ENCODE measurements around the gene KLLN. TPM values are rescaled to one million over a fixed set of nuclear protein-coding genes. Genes with fewer than 3 reads are reported as not detected.

Gene KLLN
- total and polyA plus RNA-seq, 9 of the 15 experiments (the other 6 are each of a cell fraction or from before 2014, with no cell fraction given) = 0.07 to 0.40 (median 0.25) TPM

DNA sequence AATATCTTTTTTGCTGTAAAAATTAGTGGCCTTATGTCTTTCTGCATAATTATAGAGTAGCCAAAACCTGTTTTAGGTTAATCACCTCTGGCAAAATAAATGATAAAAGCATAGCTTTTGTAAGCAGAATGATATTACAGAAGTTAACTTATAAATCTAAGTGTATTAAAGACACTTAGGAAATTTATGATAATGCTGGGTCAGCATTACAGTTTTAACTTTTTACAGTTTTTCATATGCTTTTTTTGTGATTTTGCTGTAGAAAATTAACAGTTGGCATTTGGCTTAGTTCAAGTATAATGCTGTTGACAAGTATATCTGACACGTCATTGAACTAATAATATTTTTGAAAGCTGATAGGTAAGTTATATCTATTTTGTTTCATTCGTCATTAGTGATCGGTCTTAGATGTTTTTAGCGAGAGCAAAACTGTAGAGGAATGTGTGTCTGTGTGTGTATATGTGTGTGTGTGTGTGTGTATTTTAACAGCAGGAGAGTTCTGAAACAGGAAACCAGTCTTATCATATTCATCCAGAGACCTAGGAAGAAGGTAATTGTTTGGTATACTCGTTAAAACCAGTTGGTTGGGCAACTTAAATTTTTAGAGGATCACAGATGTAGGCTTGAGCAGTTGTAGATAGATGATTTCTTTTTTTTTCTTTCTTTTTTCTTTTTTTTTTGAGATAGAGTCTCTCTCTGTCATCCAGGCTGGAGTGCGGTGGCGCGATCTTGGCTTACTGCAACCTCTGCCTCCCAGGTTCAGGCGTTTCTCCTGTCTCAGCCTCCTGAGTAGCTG, 15.5 kb upstream of the KLLN start (continued):
- TF ChIP-seq FOSL1 (tag; conservative IDR thresholded peaks at IDR 0.05) (no peak), POLR2A (conservative IDR thresholded peaks at IDR 0.05) (peak; percentile 50), ZNF384 (IDR thresholded peaks at IDR 0.05; ENCODE audit: low read depth, low read length) (peak; percentile 73), GABPA (tag; conservative IDR thresholded peaks at IDR 0.05; ENCODE audit: low read depth) (peak; percentile 39; the same call in 1 of the 2 replicates), RBM22 (IDR thresholded peaks at IDR 0.05; ENCODE audit: low read depth, low read length, poor library complexity, severe bottlenecking) (no peak), ZBED1 (IDR thresholded peaks at IDR 0.05) (no peak), ZNF589 (CRISPR knock-in tag; IDR thresholded peaks at IDR 0.05; ENCODE audit: low read depth) (0 out of 2 replicates have a peak, but pooled peaks have one; percentile 57), SMAD1 (IDR thresholded peaks at IDR 0.05; ENCODE audit: low read depth, low read length, partially characterized antibody) (no peak), FUS (optimal IDR thresholded peaks at IDR 0.05; ENCODE audit: low read depth, low read length) (no peak), SMARCE1 (IDR thresholded peaks at IDR 0.05) (peak; percentile 91), ZNF316 (IDR thresholded peaks at IDR 0.05) (peak; percentile 98), SIX5 (IDR thresholded peaks at IDR 0.05; ENCODE audit: borderline replicate concordance in 1 of 2, insufficient read depth in 1 of 2, low read depth in 1 of 2, low read length in 2 of 2) (no peak), TRIM24 (IDR thresholded peaks at IDR 0.05) (peak; percentile 88 to 91), POLR2B (IDR thresholded peaks at IDR 0.05; ENCODE audit: low read depth, partially characterized antibody) (no peak), HMG20A (CRISPR knock-in tag; conservative IDR thresholded peaks at IDR 0.05) (no peak), PRMT5 (CRISPR knock-in tag; IDR thresholded peaks at IDR 0.05) (no peak), NCOA1 (IDR thresholded peaks at IDR 0.05; ENCODE audit: low read depth) (peak; percentile 74; the same call in 1 of the 2 replicates), TAF9B (IDR thresholded peaks at IDR 0.05; ENCODE audit: partially characterized antibody) (peak; percentile 34), ZBTB7A (IDR thresholded peaks at IDR 0.05; ENCODE audit: borderline replicate concordance, control insufficient read depth, low read depth, low read length) (no peak)
- TF ChIP-seq, protein P1, sequence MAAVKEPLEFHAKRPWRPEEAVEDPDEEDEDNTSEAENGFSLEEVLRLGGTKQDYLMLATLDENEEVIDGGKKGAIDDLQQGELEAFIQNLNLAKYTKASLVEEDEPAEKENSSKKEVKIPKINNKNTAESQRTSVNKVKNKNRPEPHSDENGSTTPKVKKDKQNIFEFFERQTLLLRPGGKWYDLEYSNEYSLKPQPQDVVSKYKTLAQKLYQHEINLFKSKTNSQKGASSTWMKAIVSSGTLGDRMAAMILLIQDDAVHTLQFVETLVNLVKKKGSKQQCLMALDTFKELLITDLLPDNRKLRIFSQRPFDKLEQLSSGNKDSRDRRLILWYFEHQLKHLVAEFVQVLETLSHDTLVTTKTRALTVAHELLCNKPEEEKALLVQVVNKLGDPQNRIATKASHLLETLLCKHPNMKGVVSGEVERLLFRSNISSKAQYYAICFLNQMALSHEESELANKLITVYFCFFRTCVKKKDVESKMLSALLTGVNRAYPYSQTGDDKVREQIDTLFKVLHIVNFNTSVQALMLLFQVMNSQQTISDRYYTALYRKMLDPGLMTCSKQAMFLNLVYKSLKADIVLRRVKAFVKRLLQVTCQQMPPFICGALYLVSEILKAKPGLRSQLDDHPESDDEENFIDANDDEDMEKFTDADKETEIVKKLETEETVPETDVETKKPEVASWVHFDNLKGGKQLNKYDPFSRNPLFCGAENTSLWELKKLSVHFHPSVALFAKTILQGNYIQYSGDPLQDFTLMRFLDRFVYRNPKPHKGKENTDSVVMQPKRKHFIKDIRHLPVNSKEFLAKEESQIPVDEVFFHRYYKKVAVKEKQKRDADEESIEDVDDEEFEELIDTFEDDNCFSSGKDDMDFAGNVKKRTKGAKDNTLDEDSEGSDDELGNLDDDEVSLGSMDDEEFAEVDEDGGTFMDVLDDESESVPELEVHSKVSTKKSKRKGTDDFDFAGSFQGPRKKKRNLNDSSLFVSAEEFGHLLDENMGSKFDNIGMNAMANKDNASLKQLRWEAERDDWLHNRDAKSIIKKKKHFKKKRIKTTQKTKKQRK (IDR thresholded peaks at IDR 0.05; ENCODE audit: borderline replicate concordance, low read depth, low read length) = no peak
- TF ChIP-seq, protein P2, sequence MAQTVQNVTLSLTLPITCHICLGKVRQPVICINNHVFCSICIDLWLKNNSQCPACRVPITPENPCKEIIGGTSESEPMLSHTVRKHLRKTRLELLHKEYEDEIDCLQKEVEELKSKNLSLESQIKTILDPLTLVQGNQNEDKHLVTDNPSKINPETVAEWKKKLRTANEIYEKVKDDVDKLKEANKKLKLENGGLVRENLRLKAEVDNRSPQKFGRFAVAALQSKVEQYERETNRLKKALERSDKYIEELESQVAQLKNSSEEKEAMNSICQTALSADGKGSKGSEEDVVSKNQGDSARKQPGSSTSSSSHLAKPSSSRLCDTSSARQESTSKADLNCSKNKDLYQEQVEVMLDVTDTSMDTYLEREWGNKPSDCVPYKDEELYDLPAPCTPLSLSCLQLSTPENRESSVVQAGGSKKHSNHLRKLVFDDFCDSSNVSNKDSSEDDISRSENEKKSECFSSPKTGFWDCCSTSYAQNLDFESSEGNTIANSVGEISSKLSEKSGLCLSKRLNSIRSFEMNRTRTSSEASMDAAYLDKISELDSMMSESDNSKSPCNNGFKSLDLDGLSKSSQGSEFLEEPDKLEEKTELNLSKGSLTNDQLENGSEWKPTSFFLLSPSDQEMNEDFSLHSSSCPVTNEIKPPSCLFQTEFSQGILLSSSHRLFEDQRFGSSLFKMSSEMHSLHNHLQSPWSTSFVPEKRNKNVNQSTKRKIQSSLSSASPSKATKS (CRISPR knock-in tag; IDR thresholded peaks at IDR 0.05) = no peak
- TF ChIP-seq, protein P3, sequence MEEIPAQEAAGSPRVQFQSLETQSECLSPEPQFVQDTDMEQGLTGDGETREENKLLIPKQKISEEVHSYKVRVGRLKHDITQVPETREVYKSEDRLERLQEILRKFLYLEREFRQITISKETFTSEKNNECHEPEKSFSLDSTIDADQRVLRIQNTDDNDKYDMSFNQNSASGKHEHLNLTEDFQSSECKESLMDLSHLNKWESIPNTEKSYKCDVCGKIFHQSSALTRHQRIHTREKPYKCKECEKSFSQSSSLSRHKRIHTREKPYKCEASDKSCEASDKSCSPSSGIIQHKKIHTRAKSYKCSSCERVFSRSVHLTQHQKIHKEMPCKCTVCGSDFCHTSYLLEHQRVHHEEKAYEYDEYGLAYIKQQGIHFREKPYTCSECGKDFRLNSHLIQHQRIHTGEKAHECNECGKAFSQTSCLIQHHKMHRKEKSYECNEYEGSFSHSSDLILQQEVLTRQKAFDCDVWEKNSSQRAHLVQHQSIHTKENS (CRISPR knock-in tag; IDR thresholded peaks at IDR 0.05) = no peak
- TF ChIP-seq, protein P4, sequence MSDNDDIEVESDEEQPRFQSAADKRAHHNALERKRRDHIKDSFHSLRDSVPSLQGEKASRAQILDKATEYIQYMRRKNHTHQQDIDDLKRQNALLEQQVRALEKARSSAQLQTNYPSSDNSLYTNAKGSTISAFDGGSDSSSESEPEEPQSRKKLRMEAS (CRISPR knock-in tag; IDR thresholded peaks at IDR 0.05) = no peak
